Activated T-cell treated with anti-CD3 and anti-CD28 coated beads, Interleukin-2, amount 50 U/mL, for 48 hours (primary cell): ENCODE data around the gene FKTN.
"Not testable (repeated sequence)": the region's sequence is repeated elsewhere in the genome, so short reads cannot be mapped to it uniquely, and the experiment has no call there.

Experiments
- DNase-seq, 2 experiments: peaks; one replicate each; pipeline ENCODE4 v3.0.0-alpha.2; 2020

Gene FKTN

DNA sequence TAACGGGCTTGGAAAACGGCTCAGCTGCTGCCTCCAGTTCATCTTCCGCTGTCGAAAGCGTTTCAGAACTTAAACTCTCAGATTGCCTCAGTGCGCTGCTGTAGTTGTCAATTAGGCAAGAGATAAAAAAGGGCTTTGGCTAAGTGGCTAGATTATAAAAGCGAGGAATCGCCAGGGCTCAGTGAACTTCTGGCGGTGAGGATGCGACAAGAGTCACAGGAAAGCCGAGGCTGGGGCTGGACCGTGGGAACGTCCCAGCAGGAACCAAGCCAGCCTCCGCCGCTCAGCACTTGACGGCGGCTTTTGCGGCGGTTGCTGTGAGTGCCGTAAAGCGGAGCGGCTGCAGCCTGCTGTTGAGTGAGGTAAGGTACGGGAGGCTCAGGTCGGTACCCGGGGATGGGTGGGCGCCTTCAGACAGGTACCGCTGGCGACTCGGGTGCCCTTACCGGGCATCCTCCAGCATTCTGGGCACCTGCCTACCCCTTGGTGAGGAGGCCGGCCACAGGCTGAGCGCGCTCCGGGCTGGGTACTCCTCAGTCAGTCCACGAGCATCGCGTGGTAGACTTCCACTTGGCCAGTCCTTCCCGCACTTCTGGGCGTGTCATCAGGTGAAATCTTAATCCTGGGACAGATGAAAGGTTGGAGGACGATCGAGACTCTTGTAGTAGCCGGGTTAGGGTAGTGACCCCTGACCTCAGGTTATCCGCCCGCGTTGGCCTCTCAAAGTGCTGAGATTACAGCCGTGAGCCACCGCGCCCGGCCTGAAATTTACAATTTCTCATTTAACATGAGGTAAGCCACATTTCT is at the start of gene FKTN:
FKTN (plus strand) TSS at position 328 of the 807 bp plus-strand sequence. CDS start 16,902 bp downstream, outside the sequence.
- DNase-seq: peak; percentile 86 to 91

DNA sequence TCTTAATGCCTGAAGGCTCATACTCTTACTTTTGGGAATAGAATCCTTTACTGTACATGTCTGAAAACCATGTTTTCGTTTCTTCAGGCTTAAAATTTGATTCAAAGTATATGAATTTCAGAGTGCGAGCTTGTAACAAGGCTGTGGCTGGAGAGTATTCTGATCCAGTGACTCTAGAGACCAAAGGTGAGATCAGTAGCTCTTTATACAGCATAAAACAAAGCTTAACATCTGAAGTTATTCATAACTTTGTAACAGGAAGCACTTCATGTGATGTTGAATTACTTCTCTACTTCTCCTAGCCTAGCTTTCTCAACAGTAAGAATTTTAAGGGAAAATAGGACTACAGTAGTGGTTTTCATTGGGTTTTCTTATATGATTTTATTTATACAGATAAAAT is 49.4 kb upstream of the FKTN start:
- DNase-seq: no peak

DNA sequence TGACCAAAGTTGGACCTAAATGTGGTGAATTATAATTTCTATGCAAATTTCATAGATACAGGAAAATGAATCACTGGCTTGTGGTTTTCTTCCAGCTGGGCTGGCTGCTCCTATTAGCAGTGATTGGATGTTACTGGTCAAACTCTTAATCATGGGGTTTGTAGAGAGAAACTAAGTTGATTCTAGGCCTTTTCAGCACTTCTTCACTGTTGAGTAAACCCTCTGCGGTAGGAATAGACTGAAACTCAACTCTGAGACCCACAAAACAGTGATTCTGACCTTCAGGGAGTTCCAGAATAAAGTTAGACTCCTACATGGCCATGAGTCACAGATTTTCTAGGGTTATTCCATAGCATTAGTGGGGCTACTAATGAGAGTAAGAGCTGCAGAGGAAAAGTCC is 47.9 kb upstream of the FKTN start:
- no peak for DNase-seq

DNA sequence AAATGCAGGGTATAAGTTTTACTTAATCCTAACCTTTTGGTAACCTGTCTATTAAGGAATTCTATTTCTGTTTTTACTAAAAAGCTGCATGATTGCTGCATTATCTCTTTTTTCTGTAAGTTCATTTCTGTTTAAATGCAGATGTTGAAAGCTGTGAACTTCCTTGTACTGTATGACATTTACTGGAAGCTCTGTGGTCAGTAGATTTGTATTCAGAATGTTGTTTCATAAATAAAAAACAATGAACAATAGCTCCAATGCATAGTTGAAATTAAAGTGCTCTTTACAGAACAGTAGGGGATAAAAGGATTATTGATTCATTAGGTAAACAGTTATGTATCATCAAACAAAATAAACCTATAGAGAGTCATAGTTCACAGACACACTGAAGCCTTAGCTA is 46.5 kb upstream of the FKTN start:
- DNase-seq: no peak

DNA sequence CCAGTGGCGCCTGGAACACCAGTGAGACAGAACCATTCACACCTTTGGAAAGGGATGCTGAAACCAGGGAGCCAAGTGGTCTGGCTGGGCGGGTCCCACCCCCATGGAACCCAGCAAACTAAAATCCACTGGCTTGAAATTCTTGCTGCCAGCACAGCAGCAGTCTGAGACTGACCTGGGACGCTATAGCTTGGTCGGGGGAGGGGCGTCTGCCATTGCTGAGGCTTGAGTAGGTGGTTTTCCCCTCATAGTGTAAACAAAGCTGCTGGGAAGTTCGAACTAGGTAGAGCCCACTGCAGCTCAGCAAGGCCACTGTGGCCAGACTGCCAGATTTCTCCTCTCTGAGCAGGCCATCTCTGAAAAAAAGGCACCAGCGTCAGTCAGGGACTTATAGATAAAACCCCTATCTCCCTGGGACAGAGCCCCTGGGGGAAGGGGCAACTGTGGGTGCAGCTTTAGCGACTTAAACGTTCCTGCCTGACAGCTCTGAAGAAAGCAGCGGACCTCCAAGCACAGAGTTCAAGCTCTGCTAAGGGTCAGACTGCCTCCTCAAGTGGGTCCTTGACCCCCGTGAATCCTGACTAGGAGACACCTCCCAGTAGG is 42.0 kb upstream of the FKTN start:
- DNase-seq: no peak

DNA sequence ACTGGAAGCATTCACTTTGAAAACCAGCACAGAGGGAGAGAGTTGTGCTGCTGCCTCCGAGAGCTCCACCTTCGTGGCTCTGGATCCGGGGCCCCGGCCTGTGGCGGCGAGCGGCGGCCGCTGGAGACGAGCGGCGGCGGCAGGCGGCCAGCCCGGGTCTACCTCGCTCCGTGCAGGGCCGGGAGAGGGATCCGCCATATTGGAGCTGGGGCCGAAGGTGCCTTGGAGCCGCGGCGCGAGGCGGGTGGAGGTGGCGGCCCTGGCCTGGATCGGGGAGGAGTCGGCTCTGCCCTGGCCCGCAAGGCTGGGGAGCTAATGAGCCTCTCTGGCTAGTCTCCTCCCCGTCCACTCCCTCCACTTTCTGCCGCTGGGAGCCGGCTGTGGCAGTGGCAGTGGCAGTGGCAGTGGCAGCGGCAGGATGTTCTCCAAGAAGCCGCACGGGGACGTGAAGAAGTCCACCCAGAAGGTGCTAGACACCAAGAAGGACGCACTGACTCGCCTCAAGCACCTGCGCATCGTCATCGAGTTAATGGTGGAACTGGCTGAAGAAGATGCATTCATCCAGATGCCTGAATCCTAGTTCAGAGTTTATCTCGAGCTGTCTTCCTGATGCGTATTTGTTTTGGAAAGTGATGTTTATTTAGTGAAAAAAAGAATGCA is 38.1 kb upstream of the FKTN start:
- peak; percentile 33 to 43 for DNase-seq

DNA sequence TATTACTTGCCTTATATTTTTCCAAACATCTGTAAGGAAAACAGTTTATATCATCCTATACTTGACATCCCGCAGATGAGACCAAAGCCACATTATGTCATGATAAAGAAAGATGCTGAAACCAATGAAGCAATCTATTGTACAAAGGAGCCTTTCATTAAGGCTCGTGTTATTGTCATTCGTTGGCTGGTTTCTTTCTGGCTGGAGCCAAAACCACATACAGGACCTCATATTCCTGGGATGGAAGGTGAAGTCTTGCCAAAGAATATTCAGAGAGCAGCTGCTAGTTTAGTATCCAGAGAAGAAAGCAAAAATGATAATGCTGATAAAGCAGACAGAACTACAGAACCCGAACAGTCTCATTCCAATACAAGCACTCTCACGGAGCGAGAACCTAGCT is 36.9 kb upstream of the FKTN start:
- not testable (repeated sequence) for DNase-seq

DNA sequence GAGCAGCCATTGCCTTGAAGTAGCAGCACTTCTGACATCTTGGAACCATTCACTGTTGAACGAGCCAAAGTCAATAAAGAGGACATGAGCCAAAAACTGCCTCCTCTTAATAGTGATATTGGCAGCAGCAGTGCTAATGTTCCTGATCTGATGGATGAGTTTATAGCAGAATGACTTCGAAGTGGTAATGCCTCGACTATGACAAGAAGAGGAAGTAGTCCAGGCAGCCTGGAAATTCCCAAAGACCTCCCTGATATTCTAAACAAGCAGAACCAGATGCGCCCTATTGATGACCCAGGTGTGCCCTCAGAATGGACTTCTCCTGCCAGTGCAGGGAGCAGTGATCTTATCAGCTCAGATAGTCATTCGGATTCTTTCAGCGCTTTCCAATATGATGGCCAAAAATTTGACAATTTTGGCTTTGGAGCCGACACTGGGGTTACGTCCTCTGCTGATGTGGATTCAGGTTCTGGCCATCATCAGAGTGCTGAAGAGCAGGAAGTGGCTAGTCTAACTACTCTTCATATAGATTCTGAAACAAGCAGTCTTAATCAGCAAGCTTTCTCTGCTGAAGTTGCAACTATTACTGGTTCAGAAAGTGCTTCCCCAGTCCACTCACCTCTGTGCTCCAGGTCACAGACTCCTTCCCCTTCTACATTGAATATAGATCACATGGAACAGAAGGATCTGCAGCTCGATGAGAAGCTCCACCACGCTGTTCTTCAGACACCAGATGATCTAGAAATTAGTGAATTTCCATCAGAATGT is 35.1 kb upstream of the FKTN start:
- not testable (repeated sequence) for DNase-seq

DNA sequence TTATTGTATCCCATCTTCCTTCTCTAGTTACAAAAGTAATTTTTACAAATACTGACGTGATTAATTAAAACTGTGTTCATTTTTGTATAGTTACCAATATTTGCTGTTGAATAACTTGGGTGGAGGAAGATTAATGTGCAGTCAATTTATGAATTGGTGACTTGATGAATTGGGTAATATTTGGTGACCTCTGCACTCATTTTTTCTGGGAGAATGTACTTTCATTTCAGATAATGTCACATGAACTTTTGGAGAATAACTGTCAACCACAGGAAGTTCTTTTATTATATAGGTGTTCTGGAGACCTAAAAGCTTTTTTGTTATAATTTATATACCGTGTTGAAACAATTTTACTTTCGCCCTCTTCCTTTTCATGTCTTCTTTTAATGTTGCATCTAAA is 26.4 kb upstream of the FKTN start:
- DNase-seq: no peak

DNA sequence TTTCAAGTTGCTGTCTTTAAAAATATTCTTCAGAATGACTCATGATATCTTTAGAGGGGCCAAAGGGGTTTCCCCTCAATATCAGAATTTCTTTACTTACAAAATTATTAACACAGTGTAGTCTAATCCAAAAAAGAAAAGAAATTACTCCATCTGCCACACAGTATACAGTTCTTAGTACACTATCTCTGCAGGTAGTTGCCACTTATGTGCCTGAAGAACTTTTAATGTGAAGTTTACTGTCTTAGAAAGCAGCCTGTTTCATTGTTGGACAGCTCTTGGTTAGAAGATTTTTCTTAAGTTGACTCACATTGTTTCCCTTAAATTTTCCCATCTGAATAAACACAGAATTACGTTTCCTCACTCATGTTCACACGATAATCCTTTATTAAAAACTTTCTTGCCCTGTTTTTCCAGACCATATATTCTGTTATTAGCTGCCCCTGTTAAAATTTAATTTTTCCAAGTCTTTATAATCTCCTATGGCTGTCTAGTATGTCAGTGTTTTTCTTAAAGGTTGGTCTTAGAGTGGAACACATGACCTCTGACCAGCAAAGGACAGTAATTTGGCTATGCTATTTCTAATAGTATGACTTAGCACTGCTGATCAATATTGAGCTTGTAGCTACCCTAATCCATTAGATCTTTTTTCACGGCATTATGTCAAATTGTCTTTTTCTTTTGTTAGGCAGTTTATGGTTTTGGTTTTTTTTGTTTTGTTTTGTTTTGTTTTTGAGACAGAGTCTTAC is 21.8 kb upstream of the FKTN start:
- no peak for DNase-seq

DNA sequence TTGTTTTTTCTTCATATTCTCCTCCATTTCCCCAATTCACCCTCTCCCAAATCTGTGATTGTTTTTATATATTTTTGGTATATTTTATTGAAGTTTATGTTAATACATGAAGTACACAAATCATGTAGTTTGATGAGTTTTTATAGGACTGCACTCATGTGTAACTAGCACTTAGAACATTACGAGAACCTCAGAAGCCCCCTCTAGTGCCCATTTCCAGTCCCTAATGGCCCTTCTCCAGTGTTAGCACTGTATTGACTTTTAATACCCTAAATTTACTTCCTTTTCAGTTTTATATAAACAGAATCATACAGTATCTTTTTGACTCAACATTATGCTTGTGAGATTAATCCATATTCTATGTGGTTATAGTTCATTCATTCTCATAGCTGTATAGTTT is 18.5 kb upstream of the FKTN start:
- DNase-seq: no peak

DNA sequence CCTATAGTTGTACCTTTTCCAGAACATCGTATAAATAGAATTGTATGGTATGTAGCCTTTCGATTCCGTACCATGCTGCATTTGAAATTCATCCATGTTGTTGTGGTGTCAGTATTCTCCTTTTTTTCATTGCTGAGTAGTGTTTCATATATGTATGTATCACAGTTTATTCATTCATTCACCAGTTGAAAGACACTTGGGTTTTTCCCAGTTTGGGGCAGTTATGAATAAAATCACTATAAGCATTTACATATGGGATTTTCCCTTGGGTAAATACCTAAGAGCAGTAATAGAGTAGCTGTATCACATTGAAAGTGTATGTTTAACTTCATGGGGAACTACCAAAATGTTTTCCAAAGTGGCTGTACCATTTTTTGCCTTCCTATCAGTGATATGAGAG is 16.1 kb upstream of the FKTN start:
- DNase-seq: no peak

DNA sequence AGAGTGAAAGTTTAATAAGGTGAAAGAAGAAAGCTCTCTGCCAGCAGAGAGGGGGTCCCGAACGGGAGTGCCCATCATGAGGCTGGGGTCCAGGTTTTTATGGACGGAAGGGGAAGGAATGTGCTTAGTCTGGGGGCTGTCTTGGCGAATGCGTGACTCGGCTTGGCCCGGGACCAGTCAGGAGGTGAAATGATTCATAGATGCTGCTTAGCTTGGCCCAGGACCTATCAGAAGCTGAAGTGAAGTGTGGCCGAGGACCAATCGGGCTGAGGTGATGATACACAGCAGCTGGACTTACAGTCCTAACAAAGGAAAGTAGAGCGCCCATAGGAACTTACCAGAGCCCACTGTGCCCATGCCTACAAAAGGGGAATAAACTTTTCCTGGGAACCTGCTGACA is 3.9 kb upstream of the FKTN start:
- no peak for DNase-seq

DNA sequence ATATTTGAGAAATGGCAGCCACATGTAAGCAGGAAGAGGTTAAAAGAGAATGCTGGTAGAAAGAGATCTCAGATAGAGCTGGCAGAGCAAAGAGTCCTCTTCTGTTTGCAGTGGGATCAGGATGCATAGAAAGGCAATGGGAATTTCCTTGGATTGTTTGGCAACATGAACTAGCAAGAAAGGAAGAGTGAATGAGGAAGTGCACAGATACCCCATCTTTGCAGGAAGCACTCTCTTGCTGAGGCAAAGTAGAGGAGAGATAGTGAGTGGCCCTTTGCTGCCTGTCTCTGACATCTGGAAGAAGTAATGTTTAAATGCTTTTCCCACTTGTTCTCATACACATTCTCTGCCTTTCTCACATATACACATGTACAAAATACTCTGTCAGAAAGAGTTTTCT is 14.5 kb downstream of the FKTN start:
- no peak for DNase-seq

DNA sequence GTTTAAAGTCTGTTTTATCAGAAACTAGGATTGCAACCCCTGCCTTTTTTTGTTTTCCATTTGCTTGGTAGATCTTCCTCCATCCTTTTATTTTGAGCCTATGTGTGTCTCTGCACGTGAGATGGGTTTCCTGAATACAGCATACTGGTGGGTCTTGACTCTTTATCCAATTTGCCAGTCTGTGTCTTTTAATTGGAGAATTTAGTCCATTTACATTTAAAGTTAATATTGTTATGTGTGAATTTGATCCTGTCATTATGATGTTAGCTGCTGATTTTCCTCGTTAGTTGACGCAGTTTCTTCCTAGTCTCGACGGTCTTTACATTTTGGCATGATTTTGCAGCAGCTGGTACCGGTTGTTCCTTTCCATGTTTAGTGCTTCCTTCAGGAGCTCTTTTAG is 22.0 kb downstream of the FKTN start:
- not testable (repeated sequence) for DNase-seq

DNA sequence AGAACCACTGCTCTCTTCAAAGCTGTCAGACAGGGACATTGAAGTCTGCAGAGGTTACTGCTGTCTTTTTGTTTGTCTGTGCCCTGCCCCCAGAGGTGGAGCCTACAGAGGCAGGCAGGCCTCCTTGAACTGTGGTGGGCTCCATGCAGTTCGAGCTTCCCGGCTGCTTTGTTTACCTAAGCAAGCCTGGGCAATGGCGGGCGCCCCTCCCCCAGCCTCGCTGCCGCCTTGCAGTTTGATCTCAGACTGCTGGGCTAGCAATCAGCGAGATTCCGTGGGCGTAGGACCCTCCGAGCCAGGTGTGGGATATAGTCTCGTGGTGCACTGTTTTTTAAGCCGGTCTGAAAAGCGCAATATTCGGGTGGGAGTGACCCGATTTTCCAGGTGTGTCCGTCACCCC is 23.6 kb downstream of the FKTN start:
- DNase-seq: not testable (repeated sequence)

DNA sequence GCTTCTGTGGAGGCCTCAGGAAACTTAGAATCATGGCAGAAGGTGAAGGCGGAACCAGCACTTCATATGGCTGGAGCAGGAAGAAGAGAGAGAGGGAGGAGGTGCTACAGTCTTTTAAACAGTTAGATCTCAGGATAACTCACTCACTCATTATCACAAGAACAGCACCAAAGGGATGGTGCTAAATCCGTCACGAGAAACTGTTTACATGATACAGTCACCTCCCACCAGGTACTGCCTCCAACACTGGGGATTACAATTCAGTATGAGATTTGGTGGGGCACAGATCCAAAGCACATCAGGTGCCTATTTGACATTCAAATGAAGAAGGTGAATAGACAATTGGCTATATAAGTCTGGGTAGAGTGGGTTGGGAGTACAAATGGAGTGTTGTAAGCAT is 35.2 kb downstream of the FKTN start:
- DNase-seq: no peak

DNA sequence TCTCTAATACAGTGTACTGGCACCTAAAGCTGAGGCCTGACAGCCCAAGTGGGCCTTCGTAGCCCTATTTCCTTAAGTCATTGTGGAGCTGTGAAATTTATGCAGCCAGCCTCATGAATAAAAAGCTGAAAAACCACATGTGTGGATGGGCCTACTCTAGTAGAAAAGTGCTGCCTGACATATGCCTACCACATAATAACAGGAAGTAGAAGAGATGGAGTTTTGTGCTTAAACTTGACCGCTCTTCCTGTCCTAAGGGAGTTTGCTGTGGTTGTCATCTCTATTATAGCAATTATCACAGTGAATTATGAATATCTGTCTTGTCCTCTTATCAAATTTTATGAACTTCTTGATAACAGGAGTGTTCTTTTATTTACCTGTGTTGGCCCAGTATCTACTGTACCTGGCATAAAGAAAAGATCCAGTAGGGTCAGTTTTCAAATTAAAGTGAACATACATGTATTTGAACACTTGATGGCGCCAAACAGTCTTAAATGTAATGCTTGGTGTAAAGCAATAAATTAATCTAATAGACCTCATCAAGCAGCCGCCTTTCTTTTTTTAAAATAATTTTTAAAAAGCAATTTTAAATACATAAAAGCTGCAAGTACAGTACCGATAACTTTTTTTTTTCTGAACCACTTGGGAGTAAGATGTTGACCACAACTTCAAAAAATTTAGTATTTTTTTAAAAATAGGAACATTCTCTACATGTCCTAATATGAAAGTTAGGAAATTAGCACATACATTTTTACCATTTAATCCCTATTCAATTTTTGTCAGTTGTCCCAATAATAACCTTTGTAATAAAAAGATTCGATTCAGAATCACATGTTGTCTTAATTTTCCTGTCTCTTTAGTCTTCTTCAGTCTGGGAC is 51.0 kb downstream of the FKTN start:
- DNase-seq: no peak

DNA sequence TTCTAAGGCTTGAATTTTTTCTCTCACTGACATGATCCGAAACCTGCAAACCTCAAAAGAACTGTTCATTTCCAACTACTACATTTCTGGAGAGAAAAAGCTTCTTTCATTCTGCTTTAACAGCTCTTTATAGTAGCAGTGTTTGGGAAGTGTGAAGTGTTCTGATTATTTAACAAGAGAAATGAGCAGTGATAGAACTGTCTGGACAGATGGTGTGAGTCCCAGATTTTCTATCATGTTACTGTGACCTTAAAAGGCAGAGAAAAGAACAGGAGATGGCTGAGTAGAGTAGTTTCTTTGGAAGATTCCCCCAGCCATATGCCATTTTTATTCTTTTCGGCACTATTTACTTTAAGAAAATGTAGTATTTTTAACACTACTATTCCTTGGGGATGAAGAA is 63.1 kb downstream of the FKTN start:
- DNase-seq: no peak

DNA sequence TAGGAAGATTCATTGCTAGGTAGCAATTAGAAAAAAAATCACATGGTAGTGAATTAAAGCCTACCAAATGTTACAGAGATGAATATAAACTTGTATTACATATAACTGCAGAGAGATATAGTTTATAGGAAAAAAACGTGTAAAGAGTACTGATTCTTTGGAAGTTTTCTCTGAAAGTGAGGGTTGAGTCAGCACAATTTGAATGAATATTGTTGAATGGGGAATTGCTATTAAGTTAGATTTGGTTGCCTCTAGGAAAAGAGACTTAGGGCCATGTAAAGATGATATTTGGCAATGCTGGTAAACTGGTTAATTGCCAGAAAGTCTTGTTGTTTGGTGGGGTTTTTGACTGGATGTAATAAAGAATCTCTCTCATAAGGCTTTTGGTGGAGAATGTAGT is 67.2 kb downstream of the FKTN start:
- no peak for DNase-seq

DNA sequence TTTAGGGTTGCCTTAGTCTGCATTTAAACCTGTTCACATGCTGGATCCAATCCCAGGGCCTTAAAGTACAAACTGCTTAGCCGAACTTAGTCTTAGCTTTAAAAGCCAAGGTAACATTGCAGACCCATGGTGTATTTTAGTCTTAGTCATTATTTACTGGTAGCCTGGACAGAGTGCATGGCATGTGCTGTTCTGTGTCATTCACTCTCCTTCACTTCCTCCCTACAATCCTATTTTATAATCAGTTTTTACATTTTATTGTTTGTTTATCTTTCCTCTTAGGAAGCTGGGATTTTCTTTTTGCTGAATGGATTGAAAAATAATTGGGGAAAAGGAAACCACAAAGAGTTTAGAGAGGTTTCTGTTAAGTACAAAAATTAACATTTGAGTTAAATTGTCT is 74.9 kb downstream of the FKTN start:
- DNase-seq: no peak

DNA sequence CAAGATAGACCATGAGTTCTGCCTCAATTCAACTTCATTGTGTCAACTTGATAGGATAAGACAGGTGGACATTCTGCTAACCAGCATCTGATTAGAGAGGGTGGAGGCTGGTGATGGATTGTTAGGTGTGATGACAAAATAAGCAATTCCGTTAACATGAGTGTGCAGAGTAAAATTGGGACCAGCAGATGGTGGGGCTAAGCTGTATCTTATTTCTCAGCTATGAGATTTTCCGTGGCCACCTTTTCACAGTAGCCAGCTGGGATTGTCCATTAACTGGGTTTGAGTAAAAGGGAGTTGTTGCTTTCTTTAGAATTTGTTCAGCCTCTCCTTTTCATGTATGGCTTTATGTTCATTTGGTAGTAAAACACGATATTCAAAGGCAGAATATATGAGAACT is 75.5 kb downstream of the FKTN start:
- no peak for DNase-seq
